Lower leg skin (tissue), 3 donors: ENCODE measurements around the gene SBK3.
A peak's percentile ranks its signal among the peaks of the same experiment; 100 is the strongest.

Experiments
- POLR2A ChIP-seq, 2 donors: fragments of 450-650 bp; IDR thresholded peaks; one replicate each; pipeline ENCODE4 v1.6.1; 2016 to 2017; ENCODE audit warnings: antibody characterized with exemption in 2 of 2, mild to moderate bottlenecking in 1 of 2, moderate library complexity in 1 of 2
- TF ChIP-seq, protein P1 (sequence below), 3 donors: fragments of 450-650 bp; IDR thresholded peaks; one replicate each; pipeline ENCODE4 v1.5.1; 2016; ENCODE audit warnings: antibody characterized with exemption in 3 of 3, mild to moderate bottlenecking in 3 of 3, moderate library complexity in 2 of 3

DNA sequence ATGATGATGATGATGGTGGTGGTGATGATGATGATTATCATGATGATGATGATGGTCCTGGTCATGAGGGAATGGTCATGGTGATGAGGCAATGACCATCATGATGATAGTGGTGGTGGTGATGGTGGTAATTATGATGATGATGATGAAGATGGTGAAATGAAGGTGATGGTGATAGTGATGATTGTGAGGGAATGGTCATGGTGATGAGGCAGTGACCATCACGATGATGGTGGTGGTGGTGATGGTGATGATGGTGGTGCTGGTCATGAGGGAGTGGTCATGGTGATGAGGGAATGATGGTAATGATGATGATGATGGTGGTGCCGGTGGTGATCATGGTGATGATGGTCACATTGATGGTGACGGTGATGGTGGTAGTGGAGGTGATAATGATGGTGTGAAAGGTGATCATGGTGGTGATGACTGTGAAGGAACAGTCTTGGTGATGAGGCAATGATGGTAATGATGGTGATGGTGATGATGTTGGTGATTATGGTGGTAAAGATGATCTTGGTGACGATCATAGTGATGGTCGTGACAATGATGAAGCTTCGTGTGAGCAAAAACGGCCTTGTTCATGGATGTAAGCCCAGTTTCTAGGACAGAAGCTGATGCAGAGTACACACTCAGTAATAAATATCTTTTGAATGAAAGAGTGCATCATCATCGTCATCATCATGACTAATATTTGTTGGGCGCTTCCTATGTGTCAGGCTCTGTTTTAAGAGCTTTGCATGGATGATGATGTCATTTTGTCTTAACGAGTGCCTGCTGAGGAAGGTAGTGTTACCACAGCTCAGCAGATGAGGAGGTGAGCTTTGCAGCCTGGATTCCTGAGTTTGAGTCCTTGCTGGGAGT lies 25.7 kb downstream of the SBK3 start:
- TF ChIP-seq, protein P1, sequence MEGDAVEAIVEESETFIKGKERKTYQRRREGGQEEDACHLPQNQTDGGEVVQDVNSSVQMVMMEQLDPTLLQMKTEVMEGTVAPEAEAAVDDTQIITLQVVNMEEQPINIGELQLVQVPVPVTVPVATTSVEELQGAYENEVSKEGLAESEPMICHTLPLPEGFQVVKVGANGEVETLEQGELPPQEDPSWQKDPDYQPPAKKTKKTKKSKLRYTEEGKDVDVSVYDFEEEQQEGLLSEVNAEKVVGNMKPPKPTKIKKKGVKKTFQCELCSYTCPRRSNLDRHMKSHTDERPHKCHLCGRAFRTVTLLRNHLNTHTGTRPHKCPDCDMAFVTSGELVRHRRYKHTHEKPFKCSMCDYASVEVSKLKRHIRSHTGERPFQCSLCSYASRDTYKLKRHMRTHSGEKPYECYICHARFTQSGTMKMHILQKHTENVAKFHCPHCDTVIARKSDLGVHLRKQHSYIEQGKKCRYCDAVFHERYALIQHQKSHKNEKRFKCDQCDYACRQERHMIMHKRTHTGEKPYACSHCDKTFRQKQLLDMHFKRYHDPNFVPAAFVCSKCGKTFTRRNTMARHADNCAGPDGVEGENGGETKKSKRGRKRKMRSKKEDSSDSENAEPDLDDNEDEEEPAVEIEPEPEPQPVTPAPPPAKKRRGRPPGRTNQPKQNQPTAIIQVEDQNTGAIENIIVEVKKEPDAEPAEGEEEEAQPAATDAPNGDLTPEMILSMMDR (IDR thresholded peaks at IDR 0.05), result peak in 1 of 3 donors; percentile 15
- no peak for TF ChIP-seq POLR2A (IDR thresholded peaks at IDR 0.05)
